ENCODE data around the gene PLEKHG1.

Gene PLEKHG1

GRCh38 chr6:150599199-150600009 is at the start of gene PLEKHG1:
PLEKHG1 (plus strand) TSS chr6:150599885; CDS start chr6:150733682, 133,797 bp downstream.
- no peak for DNase-seq (ENCODE audit: low read depth)

- DNase-seq (ENCODE audit: low read depth), result no peak
Observed at GRCh38 chr6:150550244-150550643, 49.4 kb upstream of the PLEKHG1 start.

GRCh38 chr6:150557043-150557599 is 42.6 kb upstream of the PLEKHG1 start:
- DNase-seq (ENCODE audit: low read depth), result no peak

- DNase-seq (ENCODE audit: low read depth), result no peak
Observed at GRCh38 chr6:150560004-150560883, 39.4 kb upstream of the PLEKHG1 start.

GRCh38 chr6:150560884-150561219 is 38.8 kb upstream of the PLEKHG1 start:
- DNase-seq (ENCODE audit: low read depth), result no peak

GRCh38 chr6:150565945-150566344 is 33.7 kb upstream of the PLEKHG1 start:
- DNase-seq (ENCODE audit: low read depth), result no peak

GRCh38 chr6:150566486-150566885 is 33.2 kb upstream of the PLEKHG1 start:
- no peak for DNase-seq (ENCODE audit: low read depth)

- DNase-seq (ENCODE audit: low read depth), result no peak
Observed at GRCh38 chr6:150567380-150567779, 32.3 kb upstream of the PLEKHG1 start.

- no peak for DNase-seq (ENCODE audit: low read depth)
Observed at GRCh38 chr6:150567823-150568383, 31.8 kb upstream of the PLEKHG1 start.

GRCh38 chr6:150568560-150568959 is 31.1 kb upstream of the PLEKHG1 start:
- DNase-seq (ENCODE audit: low read depth), result no peak

- DNase-seq (ENCODE audit: low read depth), result no peak
Observed at GRCh38 chr6:150569161-150569560, 30.5 kb upstream of the PLEKHG1 start.

GRCh38 chr6:150573041-150573681 is 26.5 kb upstream of the PLEKHG1 start:
- no peak for DNase-seq (ENCODE audit: low read depth)

GRCh38 chr6:150575836-150576235 is 23.8 kb upstream of the PLEKHG1 start:
- no peak for DNase-seq (ENCODE audit: low read depth)

- DNase-seq (ENCODE audit: low read depth), result no peak
Observed at GRCh38 chr6:150576651-150577226, 22.9 kb upstream of the PLEKHG1 start.

- DNase-seq (ENCODE audit: low read depth), result no peak
Observed at GRCh38 chr6:150579611-150580010, 20.1 kb upstream of the PLEKHG1 start.

GRCh38 chr6:150580489-150580888 is 19.2 kb upstream of the PLEKHG1 start:
- DNase-seq (ENCODE audit: low read depth), result no peak

- DNase-seq (ENCODE audit: low read depth), result no peak
Observed at GRCh38 chr6:150584065-150584464, 15.6 kb upstream of the PLEKHG1 start.

GRCh38 chr6:150584596-150584995 is 15.1 kb upstream of the PLEKHG1 start:
- DNase-seq (ENCODE audit: low read depth), result no peak

- DNase-seq (ENCODE audit: low read depth), result no peak
Observed at GRCh38 chr6:150586850-150587359, 12.8 kb upstream of the PLEKHG1 start.

- DNase-seq (ENCODE audit: low read depth), result no peak
Observed at GRCh38 chr6:150587637-150588036, 12.0 kb upstream of the PLEKHG1 start.

GRCh38 chr6:150588888-150589499 is 10.7 kb upstream of the PLEKHG1 start:
- DNase-seq (ENCODE audit: low read depth), result no peak

Data from GM04503 (cell line).